ENCODE data around the gene DDR2.

- TF ChIP-seq CTCF (IDR thresholded peaks at IDR 0.05) (no peak), POLR2A (IDR thresholded peaks at IDR 0.05) (no peak), POLR2AphosphoS5 (IDR thresholded peaks at IDR 0.05) (no peak)
These were observed 101.0 kb downstream of the DDR2 start for GRCh38 chr1:162733336-162733590.
